CD4-positive, alpha-beta T cell (primary cell): ENCODE measurements around the gene NCF4. TPM values are rescaled to one million over a fixed set of nuclear protein-coding genes. Genes with fewer than 3 reads are reported as not detected.

Experiments
- ATAC-seq: fragments of 200-7000 bp; cut with Tn5 transposase; one replicate; pipeline ENCODE4 v1.10.0; 2022; ENCODE audit warnings: mild to moderate bottlenecking; ENCODE audit not compliant: poor library complexity
- CTCF ChIA-PET: fragments of 350-600 bp; sonication (Branson Sonifier 250); formaldehyde crosslinking; loops from one replicate; lab custom pipeline; 2021; ENCODE audit warnings: antibody characterized with exemption, inconsistent platforms; lab: Charles Lee
- POLR2A ChIA-PET: fragments of 350-600 bp; sonication (Branson Sonifier 250); formaldehyde crosslinking; loops from one replicate; lab custom pipeline; 2021; ENCODE audit warnings: antibody characterized with exemption, inconsistent platforms; lab: Charles Lee
- DNase-seq, 14 experiments: peaks; one replicate each; pipeline ENCODE4 v3.0.0-alpha.2; 2013 to 2020; ENCODE audit warnings: mixed read lengths in 2 of 14
- H3K27ac ChIP-seq, 2 donors: one replicate each; pipeline versions ENCODE4 v1.5.1 to v1.7.0; 2013; ENCODE audit warnings: low read length in 2 of 2, low read depth in 1 of 2, mild to moderate bottlenecking in 1 of 2
- H3K27me3 ChIP-seq, 2 experiments: 1 replicate in 1 of 2; 2 replicates in 1 of 2; pipeline versions ENCODE4 v1.6.1 to v1.7.0; 2013; ENCODE audit warnings: low read length in 2 of 2, control low read depth in 1 of 2, mild to moderate bottlenecking in 1 of 2, moderate library complexity in 1 of 2; ENCODE audit not compliant: insufficient read depth in 2 of 2, control insufficient read depth in 1 of 2
- H3K36me3 ChIP-seq: one replicate; pipeline ENCODE4 v1.6.1; 2013; ENCODE audit warnings: low read length, control low read depth; ENCODE audit not compliant: insufficient read depth
- H3K4me1 ChIP-seq: one replicate; pipeline ENCODE4 v1.6.1; 2013; ENCODE audit warnings: low read length, control low read depth; ENCODE audit not compliant: insufficient read depth
- H3K4me3 ChIP-seq: one replicate; pipeline ENCODE4 v1.5.1; 2013; ENCODE audit warnings: mild to moderate bottlenecking, low read length, moderate library complexity
- H3K9me3 ChIP-seq, 2 experiments: 1 replicate in 1 of 2; 2 replicates in 1 of 2; pipeline versions ENCODE4 v1.6.1 to v1.7.0; 2013; ENCODE audit warnings: low read length in 2 of 2, mild to moderate bottlenecking in 2 of 2, control low read depth in 1 of 2, moderate library complexity in 1 of 2; ENCODE audit not compliant: control insufficient read depth in 1 of 2, insufficient read depth in 1 of 2
- H3K27ac Mint-ChIP-seq: one replicate; pipeline ENCODE4 v1.8.0; 2020; ENCODE audit warnings: mixed read lengths
- H3K27me3 Mint-ChIP-seq: one replicate; pipeline ENCODE4 v1.8.0; 2021; ENCODE audit warnings: mixed read lengths
- H3K36me3 Mint-ChIP-seq: one replicate; pipeline ENCODE4 v1.8.0; 2021; ENCODE audit warnings: low read depth, mixed read lengths
- H3K4me1 Mint-ChIP-seq: one replicate; pipeline ENCODE4 v1.8.0; 2021; ENCODE audit warnings: low read depth, mixed read lengths
- H3K4me3 Mint-ChIP-seq: one replicate; pipeline ENCODE4 v1.8.0; 2020; ENCODE audit warnings: mild to moderate bottlenecking, mixed read lengths
- H3K9me3 Mint-ChIP-seq: one replicate; pipeline ENCODE4 v1.8.0; 2020; ENCODE audit warnings: mixed read lengths
- CTCF ChIP-seq: fragments of 200-600 bp; IDR thresholded peaks from one replicate; pipeline ENCODE4 v1.8.0; 2022; ENCODE audit warnings: antibody characterized with exemption, mild to moderate bottlenecking
- intact Hi-C, 2 experiments: fragments of 100-400 bp; cut with DNase I in 1 of 2; cut with micrococcal nuclease in 1 of 2; formaldehyde crosslinking; loops; one replicate each; pipeline versions ENCODE4 v1.15.1 to v1.9.0; 2023 to 2025; cut with DNase I, micrococcal nuclease
- total RNA-seq, 174 experiments: library from RNA in 2 of 174; stranded (reverse) in 2 of 174; gene quantifications; one replicate each; pipeline ENCODE4 v1.2.3 and lab custom pipeline; 2021 to 2026

The NCF4 gene
- total RNA-seq, 2 experiments from 2014 or later, result 7.7 to 8.0 TPM

- no peak overlapping the region for H3K4me3 ChIP-seq
- H3K27ac ChIP-seq, result no peak overlapping the region
- intact Hi-C loops, result loop anchor here in 1 of 2 experiments (10.0 kb wide), 1 partner anchor 342 kb away; no protein-coding TSS in a partner anchor
- peaks cover 20% of the 10 kb centered on the region for H3K4me1 ChIP-seq
- peaks cover 20% of the 10 kb centered on the region for H3K4me1 Mint-ChIP-seq
- no peak overlapping the region for H3K4me3 Mint-ChIP-seq
- DNase-seq (no peak), ATAC-seq (no peak)
- H3K27me3 ChIP-seq, result peaks cover 2 to 8% of the 10 kb centered on the region in 2 experiments
- peaks cover 16% of the 10 kb centered on the region for H3K27me3 Mint-ChIP-seq
- H3K9me3 Mint-ChIP-seq, result no peaks in the 10 kb centered on the region
- no peaks in the 10 kb centered on the region for H3K9me3 ChIP-seq
- no peak for TF ChIP-seq CTCF
- H3K36me3 Mint-ChIP-seq, result no peaks in the 10 kb centered on the region
- CTCF ChIA-PET, result interaction anchor here (1.2 to 2.3 kb wide), 5 partner anchors 70 to 126 kb away, joined by 4 to 16 read pairs (median 10); partner anchors contain the start of gene IFT27
- no peak overlapping the region for H3K27ac Mint-ChIP-seq
- POLR2A ChIA-PET, result interaction anchor here (0.6 to 3.3 kb wide), 2 partner anchors 76 to 568 kb away, joined by 3 to 16 read pairs; partner anchors contain the start of gene IFT27
- H3K36me3 ChIP-seq, result no peaks in the 10 kb centered on the region
Observed at GRCh38 chr22:36852056-36852973, 8.5 kb upstream of the NCF4 start.

GRCh38 chr22:36853407-36854099 is 7.3 kb upstream of the NCF4 start:
- no peaks in the 10 kb centered on the region for H3K36me3 Mint-ChIP-seq
- peaks cover 20% of the 10 kb centered on the region for H3K4me1 ChIP-seq
- peak overlapping the region; percentile 80 for H3K4me3 Mint-ChIP-seq
- peaks cover 20% of the 10 kb centered on the region for H3K4me1 Mint-ChIP-seq
- intact Hi-C loops, result loop anchor here in 1 of 2 experiments (10.0 kb wide), 1 partner anchor 341 kb away; no protein-coding TSS in a partner anchor
- H3K27ac ChIP-seq, result no peak overlapping the region
- peaks cover 0 to 8% of the 10 kb centered on the region in 2 experiments for H3K27me3 ChIP-seq
- ChIA-PET POLR2A (interaction anchor here (3.3 kb wide), 1 partner anchor 78 kb away, joined by 16 read pairs; the partner anchor contains the start of gene IFT27), CTCF (interaction anchor here (0.7 to 2.3 kb wide), 8 partner anchors 8 to 363 kb away, joined by 3 to 16 read pairs (median 6); partner anchors contain the start of gene IFT27)
- peak overlapping the region; percentile 34 for H3K4me3 ChIP-seq
- no peaks in the 10 kb centered on the region for H3K9me3 ChIP-seq
- TF ChIP-seq CTCF, result peak; percentile 66
- peak overlapping the region; percentile 79 for H3K27ac Mint-ChIP-seq
- H3K36me3 ChIP-seq, result no peaks in the 10 kb centered on the region
- DNase-seq (peak; percentile 78 to 91 (median 88)), ATAC-seq (peak; percentile 92)
- H3K27me3 Mint-ChIP-seq, result peaks cover 16% of the 10 kb centered on the region
- no peaks in the 10 kb centered on the region for H3K9me3 Mint-ChIP-seq

- H3K4me1 ChIP-seq, result peaks cover 25% of the 10 kb centered on the region
Observed at GRCh38 chr22:36855478-36855877, 5.3 kb upstream of the NCF4 start.

More at GRCh38 chr22:36855478-36855877, 5.3 kb upstream of the NCF4 start:
- H3K36me3 Mint-ChIP-seq, result no peaks in the 10 kb centered on the region
- ATAC-seq (no peak), DNase-seq (no peak)
- Histone ChIP-seq H3K27me3 (no peaks in the 10 kb centered on the region), H3K27ac (no peak overlapping the region), H3K4me3 (no peak overlapping the region), H3K9me3 (no peaks in the 10 kb centered on the region), H3K36me3 (no peaks in the 10 kb centered on the region)
- H3K9me3 Mint-ChIP-seq, result no peaks in the 10 kb centered on the region
- H3K4me1 Mint-ChIP-seq, result peaks cover 20% of the 10 kb centered on the region
- POLR2A ChIA-PET, result no interaction called here
- CTCF ChIA-PET, result interaction anchor here (0.8 to 2.0 kb wide), 5 partner anchors 13 to 121 kb away, joined by 4 to 30 read pairs (median 16); partner anchors contain the start of gene IFT27
- H3K27me3 Mint-ChIP-seq, result peaks cover 5% of the 10 kb centered on the region
- no peak overlapping the region for H3K4me3 Mint-ChIP-seq
- no peak for TF ChIP-seq CTCF
- intact Hi-C loops, result loop anchor here in 1 of 2 experiments (5.0 to 10.0 kb wide), 2 partner anchors 308 to 339 kb away; no protein-coding TSS in a partner anchor
- no peak overlapping the region for H3K27ac Mint-ChIP-seq
